Stimulated activated naive CD8-positive, alpha-beta T cell treated with anti-CD3 and anti-CD28 coated beads, Interleukin-15, amount 100 ng/mL, for 72 hours (primary cell): ENCODE data around the gene ARRDC3.

Experiments used
- ATAC-seq: fragments of 150-1000 bp; cut with Tn5 transposase; 2 replicates; pipeline ENCODE4 v1.10.0; 2021; ENCODE audit warnings: mild to moderate bottlenecking, moderate library complexity
- DNase-seq, 2 donors: peaks; one replicate each; pipeline ENCODE4 v3.0.0; 2021 to 2022
- H3K27ac Mint-ChIP-seq, 2 donors: one replicate each; pipeline ENCODE4 v1.8.0; 2022; ENCODE audit warnings: mild to moderate bottlenecking in 2 of 2, mixed read lengths in 2 of 2, moderate library complexity in 2 of 2
- H3K27me3 Mint-ChIP-seq: one replicate; pipeline ENCODE4 v1.8.0; 2022; ENCODE audit warnings: mixed read lengths
- H3K4me1 Mint-ChIP-seq: one replicate; pipeline ENCODE4 v1.8.0; 2022; ENCODE audit warnings: mild to moderate bottlenecking, mixed read lengths
- H3K4me3 Mint-ChIP-seq, 2 donors: one replicate each; pipeline ENCODE4 v1.8.0; 2022; ENCODE audit warnings: mild to moderate bottlenecking in 2 of 2, mixed read lengths in 2 of 2, moderate library complexity in 1 of 2
- H3K9me3 Mint-ChIP-seq, 2 donors: one replicate each; pipeline ENCODE4 v1.8.0; 2022; ENCODE audit warnings: mixed read lengths in 2 of 2

ARRDC3 gene

DNA sequence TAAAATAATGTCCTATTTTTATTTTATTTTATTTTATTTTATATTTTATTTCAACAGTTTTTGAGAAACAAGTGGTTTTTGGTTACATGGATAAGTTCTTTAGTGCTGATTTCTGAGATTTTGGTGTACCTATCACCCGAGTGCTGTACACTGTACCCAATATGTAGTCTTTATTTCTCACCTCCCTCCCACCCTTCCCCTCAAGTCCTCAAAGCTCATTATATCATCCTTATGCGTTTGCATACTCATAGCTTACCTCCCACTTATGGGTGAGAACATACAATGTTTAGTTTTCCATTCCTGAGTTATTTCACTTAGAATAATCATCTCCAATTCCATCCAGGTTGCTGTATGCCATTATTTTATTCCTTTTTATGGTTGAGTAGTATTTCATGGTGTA lies 63.5 kb downstream of the ARRDC3 start:
- peaks cover 23% of the 10 kb centered on the region for H3K4me1 Mint-ChIP-seq
- H3K4me3 Mint-ChIP-seq = no peak overlapping the region
- H3K9me3 Mint-ChIP-seq = peaks cover 0 to 4% of the 10 kb centered on the region in 2 donors
- ATAC-seq (no peak), DNase-seq (no peak)
- H3K27me3 Mint-ChIP-seq = no peaks in the 10 kb centered on the region
- no peak overlapping the region for H3K27ac Mint-ChIP-seq

DNA sequence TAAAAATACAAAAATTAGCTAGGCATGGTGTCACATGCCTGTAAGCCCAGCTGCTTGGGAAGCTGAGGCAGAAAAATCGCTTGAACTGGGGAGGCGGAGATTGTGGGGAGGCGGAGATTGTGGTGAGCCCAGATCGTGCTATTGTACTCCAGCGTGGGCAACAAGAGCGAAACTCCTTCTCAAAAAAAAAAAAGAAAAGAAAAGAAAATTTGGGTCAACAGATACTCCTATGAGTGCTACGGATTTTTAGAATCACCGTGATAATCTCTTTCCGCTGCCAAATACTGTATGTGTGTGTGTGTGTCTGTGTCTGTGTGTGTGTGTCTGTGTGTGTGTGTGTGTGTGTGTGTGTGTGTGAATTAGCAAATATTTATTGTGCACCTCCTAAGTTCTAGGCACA lies 64.4 kb downstream of the ARRDC3 start:
- peaks cover 33% of the 10 kb centered on the region for H3K4me1 Mint-ChIP-seq
- H3K9me3 Mint-ChIP-seq = peaks cover 0 to 4% of the 10 kb centered on the region in 2 donors
- H3K27ac Mint-ChIP-seq = peak overlapping the region in 1 of 2 donors; percentile 10
- peak overlapping the region; percentile 21 to 54 for H3K4me3 Mint-ChIP-seq
- no peak for DNase-seq
- H3K27me3 Mint-ChIP-seq = no peaks in the 10 kb centered on the region
- ATAC-seq = no peak
